ENCODE measurements around the gene CLK3.
A peak's percentile ranks its signal among the peaks of the same experiment; 100 is the strongest.

The CLK3 gene

DNA sequence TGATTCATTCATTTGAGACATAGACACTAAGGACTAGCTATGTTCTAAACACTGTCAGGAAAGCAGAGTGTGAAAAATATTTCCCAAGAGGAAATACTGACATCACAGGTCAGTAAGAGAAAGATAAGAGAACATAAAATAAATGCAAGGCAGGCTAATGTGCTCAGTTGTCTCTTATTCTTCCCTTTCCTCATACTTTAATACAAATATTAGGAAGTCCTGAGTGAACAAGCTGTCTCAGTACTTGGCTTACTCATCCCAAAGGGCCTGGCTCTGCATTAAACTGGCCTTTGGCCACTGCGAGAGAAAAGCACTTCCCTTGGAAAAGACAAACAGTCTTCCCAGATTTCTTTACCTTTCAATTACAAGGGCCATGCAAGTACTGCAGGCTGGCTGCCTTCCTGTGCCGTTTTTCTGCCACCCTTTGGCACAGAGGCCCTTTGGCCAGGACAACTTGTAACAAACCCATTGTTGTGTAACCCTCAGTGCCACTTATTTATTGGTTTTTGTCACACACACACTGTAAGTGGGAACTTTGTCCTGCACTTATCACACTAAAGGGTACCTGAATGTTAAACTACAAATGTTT lies 48.5 kb downstream of the CLK3 start:
- peak; percentile 38 for DNase-seq (ENCODE audit: low read depth)
- TF ChIP-seq, protein P1, sequence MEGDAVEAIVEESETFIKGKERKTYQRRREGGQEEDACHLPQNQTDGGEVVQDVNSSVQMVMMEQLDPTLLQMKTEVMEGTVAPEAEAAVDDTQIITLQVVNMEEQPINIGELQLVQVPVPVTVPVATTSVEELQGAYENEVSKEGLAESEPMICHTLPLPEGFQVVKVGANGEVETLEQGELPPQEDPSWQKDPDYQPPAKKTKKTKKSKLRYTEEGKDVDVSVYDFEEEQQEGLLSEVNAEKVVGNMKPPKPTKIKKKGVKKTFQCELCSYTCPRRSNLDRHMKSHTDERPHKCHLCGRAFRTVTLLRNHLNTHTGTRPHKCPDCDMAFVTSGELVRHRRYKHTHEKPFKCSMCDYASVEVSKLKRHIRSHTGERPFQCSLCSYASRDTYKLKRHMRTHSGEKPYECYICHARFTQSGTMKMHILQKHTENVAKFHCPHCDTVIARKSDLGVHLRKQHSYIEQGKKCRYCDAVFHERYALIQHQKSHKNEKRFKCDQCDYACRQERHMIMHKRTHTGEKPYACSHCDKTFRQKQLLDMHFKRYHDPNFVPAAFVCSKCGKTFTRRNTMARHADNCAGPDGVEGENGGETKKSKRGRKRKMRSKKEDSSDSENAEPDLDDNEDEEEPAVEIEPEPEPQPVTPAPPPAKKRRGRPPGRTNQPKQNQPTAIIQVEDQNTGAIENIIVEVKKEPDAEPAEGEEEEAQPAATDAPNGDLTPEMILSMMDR (IDR thresholded peaks at IDR 0.05; ENCODE audit: insufficient read depth, low read depth, low read length, missing control alignments), result no peak
- H3K4me3 ChIP-seq (ENCODE audit: low read length), result no peak overlapping the region

DNA sequence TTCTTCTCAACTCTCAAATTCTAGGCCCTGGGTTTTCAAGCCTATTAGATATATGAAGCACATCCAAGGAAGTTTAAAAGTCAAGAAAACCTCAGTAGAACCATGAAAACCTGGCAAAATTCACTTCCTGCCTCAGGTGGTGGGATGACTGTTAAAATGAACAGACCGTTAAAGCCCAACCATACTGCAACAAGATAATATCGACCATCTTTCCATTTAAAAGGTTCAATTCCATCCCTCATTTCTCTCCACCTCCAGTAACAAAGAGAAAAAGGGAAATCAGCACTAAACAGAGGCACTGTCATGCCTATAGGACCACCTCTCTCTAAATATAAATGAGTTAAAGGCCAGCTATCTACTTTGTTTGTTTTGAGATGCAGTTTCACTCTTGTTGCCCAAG lies 49.0 kb downstream of the CLK3 start:
- no peak overlapping the region for H3K4me3 ChIP-seq (ENCODE audit: low read length)
- no peak for DNase-seq (ENCODE audit: low read depth)
- TF ChIP-seq, protein P1 (IDR thresholded peaks at IDR 0.05; ENCODE audit: insufficient read depth, low read depth, low read length, missing control alignments), result no peak

DNA sequence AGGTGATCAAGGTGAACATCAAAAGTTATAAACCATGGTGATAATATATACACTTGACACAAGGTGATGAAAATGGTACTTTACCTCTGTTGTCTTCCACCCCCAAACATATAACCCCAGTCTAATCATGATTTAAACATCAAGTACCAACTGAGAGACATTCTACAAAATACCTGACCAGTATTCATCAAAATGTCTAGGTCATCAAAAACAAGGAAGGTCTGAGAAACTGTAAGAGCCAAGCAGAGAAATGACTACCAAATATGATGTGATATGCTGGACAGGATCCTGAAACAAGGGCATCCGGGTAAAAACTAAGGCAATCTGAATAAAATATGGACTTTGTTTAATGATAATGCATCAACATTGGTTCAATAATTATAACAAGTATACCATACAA lies 52.3 kb downstream of the CLK3 start:
- TF ChIP-seq, protein P1 (IDR thresholded peaks at IDR 0.05; ENCODE audit: insufficient read depth, low read depth, low read length, missing control alignments), result no peak
- DNase-seq (ENCODE audit: low read depth), result no peak

DNA sequence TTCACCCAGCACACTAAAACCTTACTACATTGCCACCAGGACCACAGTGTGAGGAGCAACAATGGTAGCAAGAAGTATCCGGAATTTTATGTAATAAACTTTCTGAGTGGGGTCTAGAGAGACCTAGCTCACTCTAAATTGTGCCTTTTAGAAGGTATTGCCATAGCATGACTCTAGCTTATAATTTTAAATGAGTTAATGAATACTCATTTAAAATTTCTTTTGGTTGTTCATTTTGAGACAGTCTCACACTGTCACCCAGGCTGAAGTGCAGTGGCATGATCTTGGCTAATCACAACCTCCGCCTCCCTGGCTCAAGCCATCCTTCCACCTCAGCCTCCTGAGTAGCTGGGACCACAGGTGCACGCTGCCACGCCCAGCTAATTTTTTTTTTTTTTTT lies 54.0 kb downstream of the CLK3 start:
- no peak for DNase-seq (ENCODE audit: low read depth)
- TF ChIP-seq, protein P1 (IDR thresholded peaks at IDR 0.05; ENCODE audit: insufficient read depth, low read depth, low read length, missing control alignments), result no peak
- H3K4me3 ChIP-seq (ENCODE audit: low read length), result no peak overlapping the region

More for the DNA sequence above, 52.3 kb downstream of the CLK3 start:
- H3K4me3 ChIP-seq (ENCODE audit: low read length), result no peak overlapping the region

DNA sequence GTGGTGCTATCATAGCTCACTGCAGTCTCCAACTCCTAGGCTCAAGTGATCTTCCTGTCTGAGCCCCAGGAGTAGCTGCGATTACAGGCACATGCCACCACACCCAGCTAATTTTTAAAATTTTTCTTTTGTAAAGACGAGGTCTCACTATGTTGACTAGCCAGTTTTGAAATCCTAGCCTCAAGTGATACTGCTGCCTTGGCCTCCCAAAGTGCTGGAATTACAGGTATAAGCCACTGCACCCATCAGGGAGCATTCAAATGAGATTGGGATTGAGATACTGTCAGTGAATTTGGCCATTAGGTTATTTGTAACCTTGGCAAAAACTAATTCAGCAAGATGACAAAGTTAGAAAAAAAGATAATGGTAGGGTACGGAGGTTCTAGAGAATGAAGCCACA lies 58.5 kb downstream of the CLK3 start:
- TF ChIP-seq, protein P1 (IDR thresholded peaks at IDR 0.05; ENCODE audit: insufficient read depth, low read depth, low read length, missing control alignments), result no peak
- DNase-seq (ENCODE audit: low read depth), result peak; percentile 34
- no peak overlapping the region for H3K4me3 ChIP-seq (ENCODE audit: low read length)

DNA sequence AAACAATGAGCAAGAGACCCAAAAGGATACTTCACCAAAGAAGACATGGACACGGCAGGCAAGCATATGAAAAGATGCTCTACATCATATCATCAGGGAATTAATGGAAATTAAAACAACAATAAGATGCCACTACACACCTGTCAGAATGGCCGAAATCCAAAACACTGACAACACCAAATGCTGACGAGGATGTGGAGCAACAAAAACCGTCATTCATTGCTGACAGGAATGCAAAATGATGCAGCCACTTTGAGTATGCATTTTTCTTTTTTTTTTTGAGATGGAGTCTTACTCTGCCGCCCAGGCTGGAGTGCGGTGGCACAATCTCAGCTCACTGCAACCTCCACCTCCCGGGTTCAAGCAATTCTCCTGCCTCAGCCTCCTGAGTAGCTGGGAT lies 61.2 kb downstream of the CLK3 start:
- no peak overlapping the region for H3K4me3 ChIP-seq (ENCODE audit: low read length)
- DNase-seq (ENCODE audit: low read depth), result no peak
- TF ChIP-seq, protein P1 (IDR thresholded peaks at IDR 0.05; ENCODE audit: insufficient read depth, low read depth, low read length, missing control alignments), result no peak

Data from epithelial cell of esophagus (primary cell).